Tibial artery (tissue), 4 donors: Measurements from ENCODE around the gene RBP2.

Experiments used
- DNase-seq, 2 donors: peaks; one replicate each; pipeline ENCODE4 v3.0.0-alpha.2; 2019
- H3K27ac ChIP-seq, 2 donors: fragments of 200-600 bp; sonication (generic) in 1 of 2; 1 replicate in 1 of 2; 2 replicates in 1 of 2; pipeline ENCODE4 v1.5.1; 2018 to 2019; ENCODE audit warnings: mild to moderate bottlenecking in 1 of 2
- H3K27me3 ChIP-seq, 2 donors: fragments of 200-600 bp; sonication (generic) in 1 of 2; one replicate each; pipeline versions ENCODE4 v1.5.1 to v1.6.0; 2016 to 2019
- H3K36me3 ChIP-seq, 3 donors: fragments of 200-600 bp; sonication (generic) in 2 of 3; one replicate each; pipeline ENCODE4 v1.5.1; 2016 to 2019; ENCODE audit warnings: mild to moderate bottlenecking in 2 of 3
- H3K4me1 ChIP-seq, 4 donors: fragments of 200-600 bp; sonication (generic) in 2 of 4; 1 replicate in 3 of 4; 2 replicates in 1 of 4; pipeline ENCODE4 v1.5.1; 2016 to 2019
- H3K4me3 ChIP-seq, 2 donors: fragments of 200-600 bp; sonication (generic) in 1 of 2; 1 replicate in 1 of 2; 2 replicates in 1 of 2; pipeline ENCODE4 v1.5.1; 2018 to 2019; ENCODE audit warnings: mild to moderate bottlenecking in 2 of 2
- H3K9me3 ChIP-seq, 3 donors: fragments of 200-600 bp; sonication (generic) in 1 of 3; one replicate each; pipeline ENCODE4 v1.5.1; 2016 to 2019
- intact Hi-C: fragments of 100-400 bp; cut with DNase I; formaldehyde crosslinking; loops from one replicate; pipeline ENCODE4 v1.15.0; 2023; ENCODE audit warnings: low total_unique reads
- TF ChIP-seq, protein P1 (sequence below), 2 experiments: fragments of 200-600 bp in 1 of 2; fragments of 450-650 bp in 1 of 2; IDR thresholded peaks; one replicate each; pipeline ENCODE4 v1.5.1; 2017 to 2019; ENCODE audit warnings: antibody characterized with exemption in 2 of 2, mild to moderate bottlenecking in 1 of 2, moderate library complexity in 1 of 2

The RBP2 gene

DNA sequence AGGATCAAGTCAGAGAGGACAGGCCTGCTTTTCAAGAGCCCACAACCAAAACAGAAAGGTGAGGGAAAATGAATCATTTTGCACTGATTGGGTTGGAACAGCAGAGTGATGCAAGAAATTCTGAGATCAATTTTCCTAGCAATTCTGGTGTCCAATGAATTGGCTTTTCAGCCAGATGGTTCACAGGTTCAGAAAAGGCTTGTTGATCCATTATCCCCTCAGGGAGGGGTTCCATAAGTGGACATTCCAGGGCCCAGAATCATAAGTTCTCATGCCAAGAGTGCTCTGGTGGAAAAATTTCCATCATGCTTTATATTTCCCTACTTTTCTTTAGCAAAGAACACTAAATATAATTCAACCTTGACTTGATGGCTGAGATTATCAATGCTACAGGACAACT, 16.2 kb downstream of the RBP2 start:
- Histone ChIP-seq H3K4me3 (no peak overlapping the region), H3K4me1 (peaks cover 0 to 3% (median 0%) of the 10 kb centered on the region in 4 donors), H3K27me3 (no peaks in the 10 kb centered on the region), H3K27ac (no peak overlapping the region), H3K36me3 (no peaks in the 10 kb centered on the region), H3K9me3 (no peaks in the 10 kb centered on the region)
- intact Hi-C loops = no loop called here
- DNase-seq = no peak
- TF ChIP-seq, protein P1, sequence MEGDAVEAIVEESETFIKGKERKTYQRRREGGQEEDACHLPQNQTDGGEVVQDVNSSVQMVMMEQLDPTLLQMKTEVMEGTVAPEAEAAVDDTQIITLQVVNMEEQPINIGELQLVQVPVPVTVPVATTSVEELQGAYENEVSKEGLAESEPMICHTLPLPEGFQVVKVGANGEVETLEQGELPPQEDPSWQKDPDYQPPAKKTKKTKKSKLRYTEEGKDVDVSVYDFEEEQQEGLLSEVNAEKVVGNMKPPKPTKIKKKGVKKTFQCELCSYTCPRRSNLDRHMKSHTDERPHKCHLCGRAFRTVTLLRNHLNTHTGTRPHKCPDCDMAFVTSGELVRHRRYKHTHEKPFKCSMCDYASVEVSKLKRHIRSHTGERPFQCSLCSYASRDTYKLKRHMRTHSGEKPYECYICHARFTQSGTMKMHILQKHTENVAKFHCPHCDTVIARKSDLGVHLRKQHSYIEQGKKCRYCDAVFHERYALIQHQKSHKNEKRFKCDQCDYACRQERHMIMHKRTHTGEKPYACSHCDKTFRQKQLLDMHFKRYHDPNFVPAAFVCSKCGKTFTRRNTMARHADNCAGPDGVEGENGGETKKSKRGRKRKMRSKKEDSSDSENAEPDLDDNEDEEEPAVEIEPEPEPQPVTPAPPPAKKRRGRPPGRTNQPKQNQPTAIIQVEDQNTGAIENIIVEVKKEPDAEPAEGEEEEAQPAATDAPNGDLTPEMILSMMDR (IDR thresholded peaks at IDR 0.05) = no peak

DNA sequence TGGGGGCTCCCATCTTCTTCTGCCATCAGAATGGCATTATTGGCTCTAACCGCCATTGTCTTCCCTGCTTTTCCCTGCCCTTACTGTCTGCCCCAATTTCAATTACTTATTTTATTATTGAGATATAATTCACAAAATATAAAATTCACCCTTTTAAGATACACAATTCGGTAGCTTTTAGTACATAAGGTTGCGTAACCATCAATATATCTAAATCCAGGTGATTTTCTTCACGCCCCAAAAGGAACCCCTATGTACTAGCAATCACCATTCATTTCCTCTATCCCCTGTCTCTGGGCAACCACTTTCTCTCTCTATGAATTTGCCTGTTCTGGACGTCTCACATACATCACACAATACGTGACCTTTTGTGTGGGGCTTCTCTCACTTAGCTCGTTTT, 18.0 kb downstream of the RBP2 start:
- no peak overlapping the region for H3K4me3 ChIP-seq
- H3K27ac ChIP-seq = no peak overlapping the region
- TF ChIP-seq, protein P1 (IDR thresholded peaks at IDR 0.05) = no peak
- intact Hi-C loops = no loop called here
- H3K27me3 ChIP-seq = no peaks in the 10 kb centered on the region
- H3K4me1 ChIP-seq = peaks cover 0 to 3% (median 0%) of the 10 kb centered on the region in 4 donors
- no peak for DNase-seq
- H3K9me3 ChIP-seq = no peaks in the 10 kb centered on the region
- H3K36me3 ChIP-seq = no peaks in the 10 kb centered on the region

DNA sequence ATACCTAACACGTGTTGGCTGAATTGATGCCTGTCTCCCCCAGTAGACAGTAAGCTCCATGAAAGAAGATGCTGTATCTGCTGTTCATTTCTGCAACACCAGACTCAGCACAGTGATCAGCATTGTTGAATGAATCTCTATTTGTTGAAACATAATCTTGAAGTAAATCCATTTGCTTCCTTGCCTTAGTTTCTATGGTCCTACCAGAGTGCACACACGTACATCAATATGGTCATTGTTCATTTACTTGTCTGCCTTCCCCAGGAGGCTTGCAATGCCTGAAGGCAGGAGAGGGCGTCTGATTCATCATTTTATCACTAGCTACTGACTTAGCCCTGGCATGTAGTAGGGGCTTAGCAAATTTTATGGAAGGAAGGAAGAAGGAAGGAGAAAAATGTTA, 19.2 kb downstream of the RBP2 start:
- Histone ChIP-seq H3K27me3 (no peaks in the 10 kb centered on the region), H3K9me3 (no peaks in the 10 kb centered on the region), H3K27ac (no peak overlapping the region), H3K36me3 (no peaks in the 10 kb centered on the region), H3K4me1 (peaks cover 0 to 3% (median 0%) of the 10 kb centered on the region in 4 donors), H3K4me3 (no peak overlapping the region)
- no peak for DNase-seq
- intact Hi-C loops = no loop called here
- TF ChIP-seq, protein P1 (IDR thresholded peaks at IDR 0.05) = no peak

DNA sequence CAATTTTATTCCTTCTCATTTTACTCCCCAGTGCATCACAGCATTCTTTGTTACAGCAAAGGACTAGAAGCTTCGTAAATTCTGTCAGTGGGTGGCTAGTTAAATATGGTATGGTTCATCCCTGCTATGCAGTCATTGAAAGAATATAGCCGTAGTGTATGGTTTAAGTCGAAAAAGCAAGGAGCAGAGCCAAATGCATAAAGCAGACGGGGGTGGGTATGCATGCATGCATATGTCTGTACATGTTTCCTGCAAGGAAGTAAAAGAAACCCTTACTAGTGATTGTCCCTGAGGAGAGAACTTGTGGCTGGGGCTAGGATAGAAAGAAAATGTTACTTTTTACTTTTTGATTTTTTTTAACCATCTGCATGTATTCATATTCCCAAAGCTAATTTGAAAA, 19.9 kb downstream of the RBP2 start:
- H3K4me1 ChIP-seq = peaks cover 0 to 3% (median 0%) of the 10 kb centered on the region in 4 donors
- no peak for DNase-seq
- no peaks in the 10 kb centered on the region for H3K9me3 ChIP-seq
- TF ChIP-seq, protein P1 (IDR thresholded peaks at IDR 0.05) = no peak
- no peaks in the 10 kb centered on the region for H3K36me3 ChIP-seq
- intact Hi-C loops = no loop called here
- no peaks in the 10 kb centered on the region for H3K27me3 ChIP-seq
- no peak overlapping the region for H3K4me3 ChIP-seq
- H3K27ac ChIP-seq = no peak overlapping the region

DNA sequence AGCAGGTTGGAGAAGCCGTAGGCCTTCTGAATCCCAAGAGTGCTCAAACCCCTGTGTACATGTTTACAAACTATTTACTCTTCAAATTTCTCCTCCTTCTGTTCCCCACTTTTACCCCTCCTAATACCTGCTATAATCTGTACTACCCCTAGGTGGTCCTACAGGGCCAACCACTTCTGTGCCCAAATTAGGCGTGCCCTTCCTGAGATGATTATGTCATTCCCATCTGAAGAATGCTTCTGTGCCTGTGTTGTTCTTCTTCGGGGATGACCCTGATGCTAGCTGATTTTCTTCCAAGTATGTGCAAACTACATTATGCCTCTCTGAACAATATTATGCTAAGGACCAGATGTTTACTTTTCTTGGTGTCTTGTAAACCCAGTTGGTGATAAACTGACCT, 20.5 kb downstream of the RBP2 start:
- no peaks in the 10 kb centered on the region for H3K27me3 ChIP-seq
- no peak for DNase-seq
- intact Hi-C loops = no loop called here
- no peaks in the 10 kb centered on the region for H3K9me3 ChIP-seq
- no peak overlapping the region for H3K4me3 ChIP-seq
- H3K4me1 ChIP-seq = peaks cover 0 to 3% (median 0%) of the 10 kb centered on the region in 4 donors
- H3K36me3 ChIP-seq = no peaks in the 10 kb centered on the region
- TF ChIP-seq, protein P1 (IDR thresholded peaks at IDR 0.05) = no peak
- H3K27ac ChIP-seq = no peak overlapping the region

DNA sequence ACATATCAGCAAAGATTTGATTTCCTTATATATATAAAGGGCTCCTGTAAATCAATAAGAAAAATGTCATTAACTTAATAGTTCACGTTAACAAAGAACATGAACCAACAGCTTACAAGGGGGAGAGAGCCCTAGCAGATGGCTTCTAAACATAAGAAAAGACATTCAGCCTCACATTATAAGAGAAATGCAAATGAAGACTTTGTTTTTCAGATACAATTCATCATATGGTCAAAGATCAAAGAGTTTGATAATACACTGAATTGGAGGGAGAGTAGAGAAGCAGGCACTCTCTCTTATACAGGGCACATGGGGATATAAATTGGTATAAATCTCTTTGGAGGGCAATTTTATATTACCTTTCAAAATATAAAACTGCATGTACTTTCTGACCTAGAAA, 21.1 kb downstream of the RBP2 start:
- intact Hi-C loops = no loop called here
- Histone ChIP-seq H3K4me3 (no peak overlapping the region), H3K27me3 (no peaks in the 10 kb centered on the region), H3K27ac (no peak overlapping the region), H3K4me1 (peaks cover 0 to 3% (median 0%) of the 10 kb centered on the region in 4 donors), H3K36me3 (no peaks in the 10 kb centered on the region), H3K9me3 (no peaks in the 10 kb centered on the region)
- TF ChIP-seq, protein P1 (IDR thresholded peaks at IDR 0.05) = no peak
- DNase-seq = no peak
